HepG2 (cell line): ENCODE measurements around the gene ADCY10. TPM values are rescaled to one million over a fixed set of nuclear protein-coding genes. Genes with fewer than 3 reads are reported as not detected.

Source experiments
- ATF1 ChIP-seq: IDR thresholded peaks from 2 replicates; pipeline ENCODE4 v1.6.1; 2016; ENCODE audit warnings: mild to moderate bottlenecking, control low read depth
- CEBPZ ChIP-seq: IDR thresholded peaks from 2 replicates; pipeline ENCODE4 v1.6.1; 2012; ENCODE audit warnings: low read length, improper control_type of control experiment
- IRX3 ChIP-seq: sonication (generic); formaldehyde crosslinking; IDR thresholded peaks from 2 replicates; pipeline ENCODE4 v1.8.1; 2023; ENCODE audit warnings: mild to moderate bottlenecking, low read depth, missing genetic modification reagents, borderline replicate concordance
- KIAA2018 ChIP-seq: sonication (generic); formaldehyde crosslinking; IDR thresholded peaks from 2 replicates; pipeline ENCODE4 v1.5.0; 2020; ENCODE audit warnings: mild to moderate bottlenecking, missing genetic modification reagents, borderline replicate concordance
- PRDM4 ChIP-seq: sonication (generic); formaldehyde crosslinking; IDR thresholded peaks from 2 replicates; pipeline ENCODE4 v1.9.0; 2021; ENCODE audit warnings: missing genetic modification reagents, borderline replicate concordance
- SAFB2 ChIP-seq: sonication (generic); formaldehyde crosslinking; IDR thresholded peaks from 2 replicates; pipeline ENCODE4 v1.5.1; 2020; ENCODE audit warnings: missing genetic modification reagents, low read depth, mild to moderate bottlenecking, borderline replicate concordance
- SALL2 ChIP-seq: sonication (generic); formaldehyde crosslinking; IDR thresholded peaks from 2 replicates; pipeline ENCODE4 v1.8.1; 2023; ENCODE audit warnings: mild to moderate bottlenecking, missing genetic modification reagents, inconsistent platforms
- ZBTB33 ChIP-seq: sonication (generic); formaldehyde crosslinking; IDR thresholded peaks from 2 replicates; pipeline ENCODE4 v1.4.0; 2020; ENCODE audit warnings: missing genetic modification reagents
- ZFP36 ChIP-seq: fragments of 150-350 bp; IDR thresholded peaks from 2 replicates; pipeline ENCODE4 v1.6.1; 2018; ENCODE audit warnings: borderline replicate concordance, low read length, low read depth; ENCODE audit not compliant: partially characterized antibody
- ZNF605 ChIP-seq: sonication (generic); formaldehyde crosslinking; IDR thresholded peaks from 2 replicates; pipeline ENCODE4 v1.8.0; 2022; ENCODE audit warnings: mild to moderate bottlenecking, missing genetic modification reagents
- ZNF780A ChIP-seq: sonication (generic); formaldehyde crosslinking; IDR thresholded peaks from 2 replicates; pipeline ENCODE4 v1.8.0; 2022; ENCODE audit warnings: mild to moderate bottlenecking, missing genetic modification reagents, moderate library complexity
- polyA plus RNA-seq, 8 experiments: library from polyadenylated mRNA; depleted of rRNA in 3 of 8; stranded (reverse) in 7 of 8; unstranded in 1 of 8; fragments of >200 nt; fragmentation: Illumina TruSeq in 4 of 8; extraction: Trizol in 4 of 8; gene quantifications; 2 replicates each; pipeline versions ENCODE4 v1.2.1 to v1.2.3, GENCODE V29; 2011 to 2016; ENCODE audit warnings: low read depth in 4 of 8, missing spikeins in 1 of 8, mixed read lengths in 1 of 8; ENCODE audit not compliant: insufficient read depth in 1 of 8
- total RNA-seq, 5 experiments: library from RNA; depleted of rRNA; stranded (reverse); fragments of >200 nt; fragmentation: Illumina TruSeq; extraction: Trizol; gene quantifications; 2 replicates each; pipeline ENCODE4 v1.2.3, GENCODE V29; 2016; ENCODE audit warnings: low read depth in 1 of 5

The ADCY10 gene
- total and polyA plus RNA-seq, 2 of the 13 experiments (the other 11 are each of a cell fraction or from before 2014, with no cell fraction given), result 0.02 to 0.03 TPM

- TF ChIP-seq IRX3 (CRISPR knock-in tag), result no peak
- peak; percentile 53 for TF ChIP-seq ZFP36
- peak; percentile 20; the same call in 1 of the 2 replicates for TF ChIP-seq ZNF605 (CRISPR knock-in tag)
- TF ChIP-seq ZBTB33, result no peak
- no peak for TF ChIP-seq KIAA2018 (CRISPR knock-in tag)
- TF ChIP-seq ZNF780A (CRISPR knock-in tag), result no peak
- TF ChIP-seq SAFB2, result no peak
- no peak for TF ChIP-seq PRDM4 (CRISPR knock-in tag)
- TF ChIP-seq SALL2 (CRISPR knock-in tag), result peak; percentile 51; the same call in 1 of the 2 replicates
- no peak for TF ChIP-seq ATF1
- TF ChIP-seq CEBPZ, result no peak
Measured at GRCh38 chr1:167803358-167804207, 110.4 kb downstream of the ADCY10 start (continued).
